H1 (cell line): ENCODE measurements around the gene BBX. TPM values are rescaled to one million over a fixed set of nuclear protein-coding genes. Genes with fewer than 3 reads are reported as not detected.

Source experiments
- CTCF ChIA-PET: fragments of 300-600 bp; sonication (Branson Sonifier 250); formaldehyde crosslinking; loops from one replicate; lab custom pipeline; 2021; ENCODE audit not compliant: partially characterized antibody; lab: Charles Lee
- POLR2A ChIA-PET: fragments of 300-600 bp; sonication (Branson Sonifier 250); formaldehyde crosslinking; loops from one replicate; lab custom pipeline; 2021; ENCODE audit warnings: inconsistent platforms; ENCODE audit not compliant: partially characterized antibody; lab: Charles Lee
- DNase-seq, 2 experiments: peaks; one replicate each; pipeline versions ENCODE4 v3.0.0 to v3.0.0-alpha.2; 2010 to 2022; ENCODE audit warnings: low spot score in 2 of 2, low read depth in 1 of 2, mixed read lengths in 1 of 2
- FAIRE-seq: peaks from 2 replicates; lab custom pipeline; 2011; peaks lifted over from hg19 to GRCh38; lab: Jason Lieb, UNC
- H2AFZ ChIP-seq: 2 replicates; pipeline ENCODE4 v1.8.1; 2012; ENCODE audit warnings: low read length, inconsistent platforms
- H2AK5ac ChIP-seq: 2 replicates; pipeline ENCODE4 v1.6.1; 2013; ENCODE audit warnings: low read depth, low read length
- H2BK120ac ChIP-seq: replicated peaks from 2 replicates; pipeline ENCODE3; 2013; ENCODE audit warnings: low read depth, low read length, inconsistent platforms
- H2BK12ac ChIP-seq: 2 replicates; pipeline ENCODE4 v1.6.1; 2013; ENCODE audit warnings: low read depth, low read length
- H2BK15ac ChIP-seq: 2 replicates; pipeline ENCODE4 v1.6.1; 2013; ENCODE audit warnings: low read length
- H2BK20ac ChIP-seq: 2 replicates; pipeline ENCODE4 v1.6.1; 2013; ENCODE audit warnings: low read length
- H2BK5ac ChIP-seq: 2 replicates; pipeline ENCODE4 v1.6.1; 2013; ENCODE audit warnings: low read depth, low read length
- H3K14ac ChIP-seq: 2 replicates; pipeline ENCODE4 v1.6.1; 2013; ENCODE audit warnings: inconsistent platforms; ENCODE audit not compliant: insufficient read length
- H3K18ac ChIP-seq: 2 replicates; pipeline ENCODE4 v1.6.1; 2013; ENCODE audit warnings: low read length; ENCODE audit errors: extremely low read depth
- H3K23ac ChIP-seq: 2 replicates; pipeline ENCODE4 v1.6.1; 2013; ENCODE audit warnings: inconsistent platforms; ENCODE audit not compliant: insufficient read length
- H3K23me2 ChIP-seq: 2 replicates; pipeline ENCODE4 v1.6.1; 2013; ENCODE audit warnings: low read depth, low read length
- H3K27ac ChIP-seq: 2 replicates; pipeline ENCODE4 v1.6.1; 2011; ENCODE audit warnings: low read depth, low read length, inconsistent platforms
- H3K27me3 ChIP-seq, 4 experiments: replicated peaks in 1 of 4; 1 replicate in 1 of 4; 2 replicates in 3 of 4; pipeline versions ENCODE4 v1.6.1 to v1.8.1; 2011 to 2013; ENCODE audit warnings: low read length in 3 of 4, mild to moderate bottlenecking in 3 of 4, inconsistent platforms in 2 of 4, mixed read lengths in 2 of 4, moderate library complexity in 1 of 4; ENCODE audit not compliant: control insufficient read depth in 3 of 4, insufficient read depth in 3 of 4; ENCODE audit errors: extremely low read depth in 1 of 4
- H3K36me3 ChIP-seq, 4 experiments: 2 replicates each; pipeline versions ENCODE4 v1.6.1 to v1.8.1; 2011 to 2013; ENCODE audit warnings: mild to moderate bottlenecking in 4 of 4, low read length in 3 of 4, moderate library complexity in 2 of 4, control low read depth in 1 of 4, inconsistent platforms in 1 of 4; ENCODE audit not compliant: insufficient read depth in 4 of 4, control insufficient read depth in 2 of 4
- H3K4ac ChIP-seq: replicated peaks from 2 replicates; pipeline ENCODE3; 2013; ENCODE audit warnings: low read length, low read depth, mixed read lengths, inconsistent platforms; ENCODE audit not compliant: insufficient read length
- H3K4me1 ChIP-seq, 4 experiments: replicated peaks in 1 of 4; 1 replicate in 1 of 4; 2 replicates in 3 of 4; pipeline versions ENCODE4 v1.6.1 to v1.8.1; 2011 to 2013; ENCODE audit warnings: low read length in 3 of 4, inconsistent platforms in 2 of 4, mixed read lengths in 1 of 4; ENCODE audit not compliant: insufficient read depth in 4 of 4, control insufficient read depth in 3 of 4
- H3K4me2 ChIP-seq, 2 experiments: 2 replicates each; pipeline versions ENCODE4 v1.6.1 to v1.8.1; 2011 to 2013; ENCODE audit warnings: low read depth in 2 of 2, low read length in 2 of 2, control low read depth in 1 of 2, inconsistent platforms in 1 of 2, mild to moderate bottlenecking in 1 of 2; ENCODE audit not compliant: insufficient read depth in 1 of 2
- H3K4me3 ChIP-seq, 4 experiments: fragments of 200-600, 300-600 bp in 1 of 4; sonication (generic), shearing (Covaris generic), sonication (Bioruptor Twin) in 1 of 4; 2 replicates each; pipeline versions ENCODE4 v1.5.1 to v1.8.1; 2011 to 2016; ENCODE audit warnings: low read length in 4 of 4, low read depth in 3 of 4, control low read depth in 2 of 4, inconsistent platforms in 2 of 4, mild to moderate bottlenecking in 2 of 4, mixed read lengths in 1 of 4, moderate library complexity in 1 of 4; ENCODE audit not compliant: insufficient read depth in 2 of 4; ENCODE audit errors: extremely low read depth in 1 of 4
- H3K56ac ChIP-seq: replicated peaks from 2 replicates; pipeline ENCODE3; 2013; ENCODE audit warnings: low read depth, mild to moderate bottlenecking, mixed read lengths, low read length, inconsistent platforms; ENCODE audit not compliant: insufficient read length
- H3K79me1 ChIP-seq: 2 replicates; pipeline ENCODE4 v1.6.1; 2013; ENCODE audit warnings: low read depth, low read length, control low read depth
- H3K79me2 ChIP-seq, 2 experiments: 2 replicates each; pipeline versions ENCODE4 v1.6.1 to v1.8.1; 2012 to 2013; ENCODE audit warnings: low read length in 2 of 2, mild to moderate bottlenecking in 2 of 2, inconsistent platforms in 1 of 2; ENCODE audit not compliant: insufficient read depth in 2 of 2, control insufficient read depth in 1 of 2
- H3K9ac ChIP-seq, 4 experiments: replicated peaks in 1 of 4; 1 replicate in 1 of 4; 2 replicates in 3 of 4; pipeline versions ENCODE4 v1.6.1 to v1.8.1; 2011 to 2013; ENCODE audit warnings: low read depth in 3 of 4, low read length in 3 of 4, control low read depth in 2 of 4, mild to moderate bottlenecking in 2 of 4, moderate library complexity in 2 of 4, inconsistent platforms in 1 of 4; ENCODE audit errors: extremely low read depth in 1 of 4
- H3K9me3 ChIP-seq, 2 experiments: 2 replicates each; pipeline versions ENCODE4 v1.6.1 to v1.8.1; 2012 to 2013; ENCODE audit warnings: mild to moderate bottlenecking in 2 of 2, moderate library complexity in 2 of 2, control low read depth in 1 of 2, inconsistent platforms in 1 of 2, low read depth in 1 of 2, low read length in 1 of 2, mixed read lengths in 1 of 2; ENCODE audit not compliant: insufficient read depth in 2 of 2
- H4K20me1 ChIP-seq, 2 experiments: replicated peaks in 1 of 2; 2 replicates each; pipeline versions ENCODE3 to v1.8.1; 2011 to 2013; ENCODE audit warnings: inconsistent platforms in 2 of 2, low read length in 2 of 2, mild to moderate bottlenecking in 1 of 2; ENCODE audit not compliant: insufficient read depth in 2 of 2, control insufficient read depth in 1 of 2
- H4K5ac ChIP-seq: 2 replicates; pipeline ENCODE4 v1.6.1; 2013; ENCODE audit warnings: low read length, low read depth, mixed read lengths, inconsistent platforms; ENCODE audit not compliant: insufficient read length
- H4K8ac ChIP-seq: 2 replicates; pipeline ENCODE4 v1.8.0; 2013; ENCODE audit warnings: mild to moderate bottlenecking, moderate library complexity, low read length, inconsistent platforms; ENCODE audit not compliant: insufficient read depth; ENCODE audit errors: extremely low read depth
- H4K91ac ChIP-seq: replicated peaks from 2 replicates; pipeline ENCODE3; 2013; ENCODE audit warnings: low read length, mixed read lengths, inconsistent platforms; ENCODE audit not compliant: insufficient read length
- ATF2 ChIP-seq: IDR thresholded peaks from 2 replicates; pipeline ENCODE4 v1.6.1; 2012; ENCODE audit warnings: low read length, inconsistent platforms
- BRCA1 ChIP-seq: IDR thresholded peaks from 2 replicates; pipeline ENCODE4 v1.6.1; 2012; ENCODE audit warnings: low read depth, low read length, improper control_type of control experiment
- CEBPB ChIP-seq: IDR thresholded peaks from 2 replicates; pipeline ENCODE4 v1.6.1; 2012; ENCODE audit warnings: low read depth, low read length
- CTBP2 ChIP-seq: IDR thresholded peaks from 2 replicates; pipeline ENCODE4 v1.7.0; 2011; ENCODE audit warnings: borderline replicate concordance, mild to moderate bottlenecking, moderate library complexity, mixed read lengths, low read length; ENCODE audit not compliant: insufficient read depth, insufficient read length
- GABPA ChIP-seq: IDR thresholded peaks from 2 replicates; pipeline ENCODE4 v1.6.1; 2011; ENCODE audit warnings: mild to moderate bottlenecking, low read length, moderate library complexity, borderline replicate concordance; ENCODE audit not compliant: insufficient read depth
- KDM1A ChIP-seq: fragments of 200-600, 300-600 bp; sonication (generic); IDR thresholded peaks from 2 replicates; pipeline ENCODE4 v1.7.1; 2016; ENCODE audit warnings: mild to moderate bottlenecking, low read length, borderline replicate concordance
- KDM5A ChIP-seq: fragments of 200-600 bp; IDR thresholded peaks from 2 replicates; pipeline ENCODE4 v1.7.1; 2012; ENCODE audit warnings: mild to moderate bottlenecking, low read length, inconsistent platforms, mixed read lengths
- NRF1 ChIP-seq: IDR thresholded peaks from 2 replicates; pipeline ENCODE4 v1.6.1; 2011; ENCODE audit warnings: mild to moderate bottlenecking, low read depth, low read length, improper control_type of control experiment
- SP4 ChIP-seq: IDR thresholded peaks from 2 replicates; pipeline ENCODE4 v1.6.1; 2012; ENCODE audit warnings: low read length, inconsistent platforms
- WGBS, 2 experiments: shearing (Covaris generic) in 1 of 2; methylation state at CpG; one replicate each; pipeline versions ENCODE4 v1.1.6 to v1.1.7; 2013 to 2015; ENCODE audit warnings: low lambda C conversion rate in 2 of 2, mixed read lengths in 2 of 2, inconsistent platforms in 1 of 2, low coverage in 1 of 2, missing lambda C conversion rate in 1 of 2; ENCODE audit not compliant: insufficient replicate concordance in 2 of 2, insufficient coverage in 1 of 2, insufficient read length in 1 of 2; ENCODE audit errors: extremely low coverage in 1 of 2, missing lambda C conversion rate in 1 of 2; 5-methylcytosine and 5-hydroxymethylcytosine counted together
- polyA plus RNA-seq, 7 experiments: library from polyadenylated mRNA; depleted of rRNA in 3 of 7; stranded (reverse) in 5 of 7; unstranded in 2 of 7; fragments of >200 nt in 5 of 7; fragments of 200-250 nt in 2 of 7; gene quantifications; 1 replicate in 5 of 7; 2 replicates in 1 of 7; 4 replicates in 1 of 7; pipeline versions ENCODE4 v1.2.1 to v1.2.3, GENCODE V29; 2011 to 2013; ENCODE audit warnings: missing spikeins in 2 of 7, mixed read lengths in 2 of 7
- total RNA-seq: library from RNA; stranded (reverse); fragmentation: NEBNext Ultra II Directional; extraction: Animal tissue kit (Norgen Biotek cat#: 25700); gene quantifications from 2 replicates; pipeline ENCODE4 v1.2.1, GENCODE V29; 2021

The BBX gene
- total and polyA plus RNA-seq, 2 of the 8 experiments (the other 6 are each of a cell fraction or from before 2014, with no cell fraction given) = 11.0 to 42.5 TPM

GRCh38 chr3:107592073-107592472, 69.3 kb downstream of the BBX start:
- H2BK5ac ChIP-seq = no peak overlapping the region
- no peak overlapping the region for H3K56ac ChIP-seq
- no peak overlapping the region for H4K91ac ChIP-seq
- H3K27ac ChIP-seq = no peak overlapping the region
- H3K36me3 ChIP-seq = no peaks in the 10 kb centered on the region; a peak in 1 of 8 replicates
- no peak for FAIRE-seq
- no peaks in the 10 kb centered on the region for H3K79me1 ChIP-seq
- POLR2A ChIA-PET = no interaction called here
- no peak overlapping the region for H4K5ac ChIP-seq
- H3K9me3 ChIP-seq = no peaks in the 10 kb centered on the region
- no peaks in the 10 kb centered on the region for H4K20me1 ChIP-seq
- H3K23ac ChIP-seq = no peak overlapping the region
- no peak overlapping the region for H4K8ac ChIP-seq
- no peak overlapping the region for H3K4ac ChIP-seq
- CTCF ChIA-PET = interaction anchor here (0.7 to 2.0 kb wide), 4 partner anchors 10 to 68 kb away, joined by 3 to 12 read pairs (median 4); no protein-coding TSS in a partner anchor
- peaks cover 0 to 9% (median 1%) of the 10 kb centered on the region in 4 experiments; a peak in 2 of 7 replicates for H3K4me1 ChIP-seq
- no peak overlapping the region for H3K18ac ChIP-seq
- H2BK120ac ChIP-seq = no peak overlapping the region
- no peak overlapping the region for H2AK5ac ChIP-seq
- H2AFZ ChIP-seq = no peak overlapping the region
- no peak overlapping the region for H2BK15ac ChIP-seq
- H3K4me2 ChIP-seq = no peak overlapping the region
- H3K27me3 ChIP-seq = no peaks in the 10 kb centered on the region
- no peak overlapping the region for H2BK12ac ChIP-seq
- H3K14ac ChIP-seq = no peak overlapping the region
- no peak for DNase-seq
- no peak overlapping the region for H3K9ac ChIP-seq
- H3K79me2 ChIP-seq = peaks cover 0 to 18% of the 10 kb centered on the region in 2 experiments; a peak in 1 of 4 replicates
- no peak overlapping the region for H3K4me3 ChIP-seq
- H3K23me2 ChIP-seq = no peaks in the 10 kb centered on the region
- 89% methylated on average over 5 of the region's 5 CpGs; no CpG with 5 or more reads in 1 of the 2 experiments for WGBS, 2 experiments
- H2BK20ac ChIP-seq = no peak overlapping the region
- no peak for TF ChIP-seq CEBPB
- TF ChIP-seq KDM5A = no peak
- no peak for TF ChIP-seq NRF1
- TF ChIP-seq ATF2 = no peak
- TF ChIP-seq CTBP2 = no peak
- TF ChIP-seq SP4 = no peak
- TF ChIP-seq BRCA1 = no peak
- no peak for TF ChIP-seq KDM1A
- TF ChIP-seq GABPA = no peak
